Retinal pigment epithelial cell (primary cell): ENCODE measurements around the gene SDC3.
"Not testable (repeated sequence)": the region's sequence is repeated elsewhere in the genome, so short reads cannot be mapped to it uniquely, and the experiment has no call there.

Experiments used
- DNase-seq: peaks from one replicate; pipeline ENCODE4 v3.0.0-alpha.2; 2010; ENCODE audit warnings: low read depth
- H3K4me3 ChIP-seq: 2 replicates; pipeline ENCODE4 v1.5.1; 2011; ENCODE audit warnings: mild to moderate bottlenecking, low read length, control low read depth, moderate library complexity
- TF ChIP-seq, protein P1 (sequence below): conservative IDR thresholded peaks from 2 replicates; pipeline ENCODE4 v1.5.1; 2011; ENCODE audit warnings: low read depth, low read length, control low read depth, inconsistent platforms

SDC3 gene

DNA sequence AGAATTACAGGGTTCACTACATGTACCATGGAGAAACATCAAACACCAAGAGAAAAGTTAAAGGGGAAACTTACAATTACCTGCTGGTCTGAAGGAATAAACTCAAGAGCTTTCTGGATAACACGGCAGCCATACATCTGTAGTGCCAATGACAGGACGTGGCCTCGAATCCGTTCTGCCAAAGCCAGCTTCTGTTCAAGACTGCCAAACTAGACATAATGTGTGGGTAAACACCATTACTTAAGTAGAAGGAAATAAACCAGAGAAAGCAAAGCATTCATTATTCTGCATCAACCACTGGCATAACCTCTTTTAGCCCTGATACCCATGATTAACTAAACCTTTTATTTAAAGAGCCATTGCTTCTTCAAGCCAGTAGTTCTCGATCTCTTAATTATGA, 41.5 kb upstream of the SDC3 start:
- TF ChIP-seq, protein P1, sequence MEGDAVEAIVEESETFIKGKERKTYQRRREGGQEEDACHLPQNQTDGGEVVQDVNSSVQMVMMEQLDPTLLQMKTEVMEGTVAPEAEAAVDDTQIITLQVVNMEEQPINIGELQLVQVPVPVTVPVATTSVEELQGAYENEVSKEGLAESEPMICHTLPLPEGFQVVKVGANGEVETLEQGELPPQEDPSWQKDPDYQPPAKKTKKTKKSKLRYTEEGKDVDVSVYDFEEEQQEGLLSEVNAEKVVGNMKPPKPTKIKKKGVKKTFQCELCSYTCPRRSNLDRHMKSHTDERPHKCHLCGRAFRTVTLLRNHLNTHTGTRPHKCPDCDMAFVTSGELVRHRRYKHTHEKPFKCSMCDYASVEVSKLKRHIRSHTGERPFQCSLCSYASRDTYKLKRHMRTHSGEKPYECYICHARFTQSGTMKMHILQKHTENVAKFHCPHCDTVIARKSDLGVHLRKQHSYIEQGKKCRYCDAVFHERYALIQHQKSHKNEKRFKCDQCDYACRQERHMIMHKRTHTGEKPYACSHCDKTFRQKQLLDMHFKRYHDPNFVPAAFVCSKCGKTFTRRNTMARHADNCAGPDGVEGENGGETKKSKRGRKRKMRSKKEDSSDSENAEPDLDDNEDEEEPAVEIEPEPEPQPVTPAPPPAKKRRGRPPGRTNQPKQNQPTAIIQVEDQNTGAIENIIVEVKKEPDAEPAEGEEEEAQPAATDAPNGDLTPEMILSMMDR, result no peak

DNA sequence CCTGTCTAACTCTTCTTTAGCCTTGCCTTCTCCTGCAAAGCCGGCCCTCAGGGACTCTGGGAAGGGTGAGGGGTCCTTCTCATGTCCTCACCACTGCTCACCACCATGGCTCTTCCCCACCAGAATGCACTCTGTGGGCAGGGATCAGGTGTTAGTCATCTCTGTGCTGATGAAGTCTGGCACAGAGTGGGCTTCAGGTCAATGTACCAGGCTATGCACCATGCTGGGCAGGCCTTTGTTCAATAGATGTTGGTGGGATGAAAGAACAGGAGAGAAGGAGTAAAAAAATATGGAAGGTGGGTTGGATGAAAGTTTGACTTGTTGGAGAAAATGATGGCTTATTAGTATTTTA, 40.9 kb upstream of the SDC3 start:
- DNase-seq, H3K4me3 ChIP-seq: not testable (repeated sequence)

More for the DNA sequence above, 41.5 kb upstream of the SDC3 start:
- H3K4me3 ChIP-seq, result no peak overlapping the region
- DNase-seq, result no peak

DNA sequence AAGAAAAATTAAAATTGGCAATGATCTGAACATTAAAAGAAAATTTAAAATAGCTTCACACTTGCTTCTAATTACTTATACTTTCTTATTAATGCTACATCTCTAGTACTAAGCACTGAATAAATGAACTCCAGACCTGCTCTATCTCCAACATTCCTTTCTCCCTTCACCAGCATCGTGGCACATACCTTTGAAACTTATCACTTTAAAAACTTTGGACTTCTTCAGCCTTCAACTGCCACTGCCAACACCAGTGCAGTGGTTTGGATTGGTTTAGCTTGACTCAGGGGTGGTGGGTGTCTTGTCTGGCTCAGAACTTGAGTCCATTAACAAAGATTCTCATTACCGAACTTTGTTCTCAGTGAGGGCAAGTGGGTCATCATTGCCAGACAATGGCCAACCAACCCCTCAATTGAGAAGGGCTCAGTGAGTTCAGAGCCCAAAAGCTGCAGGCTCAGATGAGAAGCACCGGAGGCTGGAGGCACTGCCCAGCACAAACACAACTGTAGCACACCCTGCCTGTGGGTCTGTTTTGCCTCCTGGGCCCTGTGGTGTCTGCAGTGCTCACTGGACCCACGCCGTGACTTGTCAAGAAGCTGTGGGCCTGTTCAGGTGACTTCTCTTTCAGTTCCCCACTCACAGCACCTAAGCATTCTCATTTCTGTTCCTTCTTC, 40.4 kb upstream of the SDC3 start:
- DNase-seq, result not testable (repeated sequence)

DNA sequence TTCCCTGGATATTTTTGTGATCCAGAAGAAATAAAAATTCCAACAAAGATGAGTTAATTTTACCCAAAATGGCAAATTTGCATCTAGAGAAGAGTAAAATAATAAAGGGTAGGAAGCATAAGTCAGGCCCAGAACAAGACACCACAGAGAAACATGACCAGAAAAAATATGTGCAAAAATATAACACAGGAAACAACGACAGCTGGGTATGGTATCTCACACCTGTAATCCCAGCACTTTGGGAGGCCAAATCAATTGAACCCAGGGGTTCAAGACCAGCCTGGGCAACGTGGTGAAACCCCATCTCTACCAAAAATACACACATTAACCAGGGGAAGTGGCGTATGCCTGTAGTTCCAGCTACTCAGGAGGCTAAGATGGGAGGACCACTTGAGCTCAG, 39.7 kb upstream of the SDC3 start:
- no peak overlapping the region for H3K4me3 ChIP-seq
- TF ChIP-seq, protein P1, result no peak
- no peak for DNase-seq

More for the DNA sequence above, 40.4 kb upstream of the SDC3 start:
- not testable (repeated sequence) for H3K4me3 ChIP-seq

DNA sequence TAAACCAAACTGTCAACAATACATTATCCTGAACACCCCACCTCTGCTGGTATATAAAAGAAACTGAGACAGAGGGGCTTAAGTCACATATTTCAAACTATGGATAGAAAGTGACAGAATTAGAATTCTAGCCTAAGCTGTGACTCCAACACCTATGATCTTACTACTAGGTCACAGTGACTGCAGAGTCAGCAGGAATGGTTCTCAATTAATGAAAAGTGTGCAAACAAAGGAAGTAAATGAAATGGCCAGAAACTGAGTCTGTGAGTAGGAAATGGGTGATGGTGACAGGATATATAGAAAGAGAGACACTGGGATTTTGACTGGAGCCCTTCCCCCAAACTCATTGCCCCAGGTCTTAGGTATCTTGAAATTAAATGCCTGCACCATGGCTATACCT, 38.7 kb upstream of the SDC3 start:
- DNase-seq, result no peak
- no peak overlapping the region for H3K4me3 ChIP-seq
- TF ChIP-seq, protein P1, result no peak

DNA sequence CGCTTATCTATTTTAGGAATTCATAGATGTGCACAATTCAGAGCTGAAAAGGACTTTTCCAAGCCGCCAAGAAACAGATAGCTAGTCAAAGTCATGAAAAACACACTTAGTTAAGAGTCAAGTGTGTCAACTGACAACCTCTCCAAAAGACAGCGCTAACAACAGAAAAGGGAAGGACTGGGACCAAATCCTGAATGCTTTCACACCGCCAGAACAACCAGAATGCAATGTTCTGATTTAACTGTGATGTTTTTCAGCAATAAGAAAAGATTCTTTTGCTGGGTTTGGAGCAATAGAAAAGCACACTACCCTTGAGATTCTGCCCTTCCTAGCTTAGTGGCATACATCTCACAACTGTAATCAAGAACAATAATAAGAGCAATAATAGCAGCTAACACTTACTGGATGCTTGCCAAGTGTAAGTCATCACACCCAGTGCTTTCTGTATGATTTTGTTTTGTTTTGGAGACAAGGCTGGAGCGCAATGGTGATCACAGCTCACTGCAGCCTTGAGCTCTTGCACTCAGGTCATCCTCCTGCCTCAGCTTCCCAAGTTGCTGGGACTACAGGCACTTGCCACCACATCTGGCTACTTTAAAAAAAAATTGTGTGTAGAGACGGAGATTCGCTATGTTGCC, 33.9 kb upstream of the SDC3 start:
- no peak overlapping the region for H3K4me3 ChIP-seq
- DNase-seq, result no peak
- TF ChIP-seq, protein P1, result no peak

DNA sequence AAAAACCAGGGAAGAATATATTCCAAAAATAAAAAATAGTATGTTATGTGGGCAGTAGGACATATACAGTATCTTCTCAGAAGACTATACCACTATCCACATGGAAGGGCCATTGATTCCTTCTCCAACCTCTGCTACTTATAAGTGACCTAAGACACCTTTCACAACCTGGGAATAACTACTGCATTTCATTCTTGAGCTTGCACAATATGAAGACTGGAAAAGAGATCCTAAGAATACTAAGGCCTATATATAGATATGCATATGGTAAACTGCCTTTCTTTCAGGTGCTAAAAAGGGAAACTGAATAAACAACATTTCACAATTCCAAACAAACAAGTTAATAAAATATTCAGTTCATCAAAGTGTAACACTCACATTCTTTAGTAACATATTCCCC, 32.0 kb upstream of the SDC3 start:
- H3K4me3 ChIP-seq, result no peak overlapping the region
- no peak for DNase-seq
- TF ChIP-seq, protein P1, result no peak

DNA sequence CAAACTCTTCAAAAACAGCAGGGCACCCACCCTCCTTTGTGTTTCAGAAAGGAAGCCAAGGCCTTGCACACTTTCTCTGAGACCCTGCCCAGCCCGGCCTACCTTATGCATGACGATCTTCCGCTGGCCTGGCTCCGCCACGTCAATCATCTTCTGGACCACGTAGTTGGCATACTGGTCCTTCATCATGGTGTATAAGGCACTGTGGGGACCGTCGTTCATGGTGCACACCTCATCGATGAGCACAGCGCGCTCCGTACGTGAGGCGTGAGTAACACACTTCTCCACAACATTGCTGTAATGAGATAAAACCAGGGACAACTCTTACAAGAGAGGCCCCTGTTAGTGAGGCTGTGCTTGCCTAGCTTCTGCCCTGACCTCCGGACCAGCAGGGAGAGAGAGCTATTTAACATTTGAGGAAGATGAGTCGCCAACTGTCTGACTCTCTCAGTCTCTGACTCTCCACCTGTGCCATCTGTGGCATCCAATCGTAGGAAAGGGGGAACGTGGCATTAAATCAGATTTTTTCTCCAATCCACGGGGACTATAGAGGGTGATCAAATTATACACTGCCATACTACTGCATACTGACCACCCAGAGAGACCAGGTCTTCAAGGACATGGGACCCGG, 28.1 kb upstream of the SDC3 start:
- DNase-seq, result no peak
- TF ChIP-seq, protein P1, result no peak
- H3K4me3 ChIP-seq, result no peak overlapping the region

DNA sequence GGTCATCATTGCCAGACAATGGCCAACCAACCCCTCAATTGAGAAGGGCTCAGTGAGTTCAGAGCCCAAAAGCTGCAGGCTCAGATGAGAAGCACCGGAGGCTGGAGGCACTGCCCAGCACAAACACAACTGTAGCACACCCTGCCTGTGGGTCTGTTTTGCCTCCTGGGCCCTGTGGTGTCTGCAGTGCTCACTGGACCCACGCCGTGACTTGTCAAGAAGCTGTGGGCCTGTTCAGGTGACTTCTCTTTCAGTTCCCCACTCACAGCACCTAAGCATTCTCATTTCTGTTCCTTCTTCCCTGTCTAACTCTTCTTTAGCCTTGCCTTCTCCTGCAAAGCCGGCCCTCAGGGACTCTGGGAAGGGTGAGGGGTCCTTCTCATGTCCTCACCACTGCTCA, 27.2 kb upstream of the SDC3 start:
- not testable (repeated sequence) for DNase-seq, H3K4me3 ChIP-seq
